Endothelial cell of umbilical vein (primary cell): Measurements from ENCODE around the gene GRID1. TPM values are rescaled to one million over a fixed set of nuclear protein-coding genes. Genes with fewer than 3 reads are reported as not detected.

Source experiments
- BruUV-seq: library from RNA; stranded (reverse); fragments of 400-500 nt; replicated peaks from 2 replicates; lab custom pipeline; 2021; lab: Mats Ljungman, UMichigan
- CTCF ChIA-PET: fragments of 300-600, 350-600 bp; sonication (Branson Sonifier 250); formaldehyde crosslinking; loops from one replicate; lab custom pipeline; 2021; ENCODE audit warnings: antibody characterized with exemption, inconsistent platforms; lab: Charles Lee
- POLR2A ChIA-PET: fragments of 300-600, 350-600 bp; sonication (Branson Sonifier 250); formaldehyde crosslinking; loops from one replicate; lab custom pipeline; 2021; ENCODE audit warnings: antibody characterized with exemption, inconsistent platforms; lab: Charles Lee
- DNase-seq: peaks from one replicate; pipeline ENCODE4 v3.0.0-alpha.2; 2011; ENCODE audit warnings: low read depth, low spot score
- FAIRE-seq: peaks from 2 replicates; lab custom pipeline; 2011; peaks lifted over from hg19 to GRCh38; lab: Jason Lieb, UNC
- H2AFZ ChIP-seq: 2 replicates; pipeline ENCODE4 v1.6.0; 2012; ENCODE audit warnings: low read depth, low read length, control low read depth, inconsistent platforms
- H3K27ac ChIP-seq: 2 replicates; pipeline ENCODE4 v1.5.1; 2011; ENCODE audit warnings: low read depth, mild to moderate bottlenecking, control low read depth, low read length, moderate library complexity; ENCODE audit not compliant: insufficient read depth
- H3K27me3 ChIP-seq, 2 experiments: 2 replicates each; pipeline versions ENCODE4 v1.6.0 to v1.6.1; 2011; ENCODE audit warnings: low read length in 2 of 2, mixed read lengths in 1 of 2; ENCODE audit not compliant: control insufficient read depth in 2 of 2, insufficient read depth in 2 of 2
- H3K36me3 ChIP-seq, 2 experiments: 2 replicates in 1 of 2; 3 replicates in 1 of 2; pipeline ENCODE4 v1.5.1; 2011; ENCODE audit warnings: low read length in 2 of 2, mild to moderate bottlenecking in 1 of 2, moderate library complexity in 1 of 2; ENCODE audit not compliant: control insufficient read depth in 2 of 2, insufficient read depth in 2 of 2; ENCODE audit errors: extremely low read depth in 1 of 2
- H3K4me1 ChIP-seq: 3 replicates; pipeline ENCODE4 v1.5.1; 2011; ENCODE audit warnings: mild to moderate bottlenecking, low read length; ENCODE audit not compliant: control insufficient read depth, insufficient read depth; ENCODE audit errors: extremely low read depth
- H3K4me2 ChIP-seq: 2 replicates; pipeline ENCODE4 v1.6.1; 2011; ENCODE audit warnings: low read length, control low read depth, mixed read lengths; ENCODE audit not compliant: insufficient read depth
- H3K4me3 ChIP-seq, 3 experiments: fragments of 200-600 bp in 1 of 3; sonication (generic), shearing (Covaris generic) in 1 of 3; replicated peaks in 1 of 3; 2 replicates each; pipeline ENCODE4 v1.5.1; 2011 to 2016; ENCODE audit warnings: control low read depth in 3 of 3, low read length in 3 of 3, mild to moderate bottlenecking in 2 of 3, inconsistent platforms in 1 of 3, low read depth in 1 of 3, moderate library complexity in 1 of 3; ENCODE audit not compliant: insufficient read depth in 1 of 3
- H3K79me2 ChIP-seq: 2 replicates; pipeline ENCODE4 v1.6.0; 2012; ENCODE audit warnings: low read length, inconsistent platforms; ENCODE audit not compliant: control insufficient read depth, insufficient read depth
- H3K9ac ChIP-seq: replicated peaks from 2 replicates; pipeline ENCODE3; 2011; ENCODE audit warnings: low read length, control low read depth; ENCODE audit not compliant: insufficient read depth; ENCODE audit errors: extremely low read depth
- H3K9me1 ChIP-seq: replicated peaks from 3 replicates; pipeline ENCODE4 v1.6.0; 2011; ENCODE audit warnings: mild to moderate bottlenecking, low read length; ENCODE audit not compliant: control insufficient read depth, insufficient read depth; ENCODE audit errors: extremely low read depth
- H3K9me3 ChIP-seq: replicated peaks from 2 replicates; pipeline ENCODE4 v1.5.1; 2012; ENCODE audit warnings: low read length, inconsistent platforms; ENCODE audit not compliant: control insufficient read depth, insufficient read depth
- H4K20me1 ChIP-seq: replicated peaks from 2 replicates; pipeline ENCODE3; 2011; ENCODE audit warnings: mild to moderate bottlenecking, low read length; ENCODE audit not compliant: control insufficient read depth, insufficient read depth; ENCODE audit errors: extremely low read depth
- CTCF ChIP-seq, 2 donors: IDR thresholded peaks; 1 replicate in 1 of 2; 2 replicates in 1 of 2; pipeline ENCODE4 v1.5.1; 2011; ENCODE audit warnings: low read length in 2 of 2, mild to moderate bottlenecking in 2 of 2, moderate library complexity in 2 of 2, control low read depth in 1 of 2, inconsistent platforms in 1 of 2, low read depth in 1 of 2; ENCODE audit not compliant: insufficient read depth in 1 of 2; ENCODE audit errors: extremely low read depth in 1 of 2
- EZH2 ChIP-seq: IDR thresholded peaks from 2 replicates; pipeline ENCODE4 v1.6.1; 2012; ENCODE audit warnings: borderline replicate concordance, low read depth, mild to moderate bottlenecking, moderate library complexity, low read length, inconsistent platforms; ENCODE audit not compliant: severe bottlenecking
- FOS ChIP-seq: IDR thresholded peaks from 2 replicates; pipeline ENCODE4 v1.6.1; 2011; ENCODE audit warnings: mild to moderate bottlenecking, low read length, moderate library complexity, borderline replicate concordance; ENCODE audit not compliant: insufficient read depth
- GATA2 ChIP-seq: IDR thresholded peaks from 2 replicates; pipeline ENCODE4 v1.7.0; 2011; ENCODE audit warnings: low read depth, mild to moderate bottlenecking, moderate library complexity, mixed read lengths, low read length; ENCODE audit not compliant: insufficient read length, insufficient read depth
- JUN ChIP-seq: IDR thresholded peaks from 2 replicates; pipeline ENCODE4 v1.6.1; 2011; ENCODE audit warnings: borderline replicate concordance, low read depth; ENCODE audit not compliant: insufficient read length, insufficient read depth
- MAX ChIP-seq: IDR thresholded peaks from 2 replicates; pipeline ENCODE4 v1.6.1; 2011; ENCODE audit not compliant: insufficient read depth, insufficient read length
- MYC ChIP-seq: IDR thresholded peaks from one replicate; pipeline ENCODE4 v1.6.1; 2011; ENCODE audit warnings: mild to moderate bottlenecking, low read depth, low read length
- POLR2A ChIP-seq: IDR thresholded peaks from 2 replicates; pipeline ENCODE4 v1.6.1; 2012; ENCODE audit warnings: low read depth, mild to moderate bottlenecking, control low read depth, low read length
- POLR2AphosphoS5 ChIP-seq: IDR thresholded peaks from 2 replicates; pipeline ENCODE4 v1.6.1; 2012; ENCODE audit warnings: low read depth, mild to moderate bottlenecking, control low read depth, low read length, moderate library complexity; ENCODE audit not compliant: insufficient read depth
- dilution Hi-C: fragments of 300-500 bp; cut with MboI; formaldehyde crosslinking; loops from one replicate; pipeline ENCODE4 v1.15.0; 2019; ENCODE audit warnings: low sequenced_read_pairs; ENCODE audit not compliant: extremely low pct_ligation_motif_present
- intact Hi-C: fragments of 100-400 bp; cut with micrococcal nuclease; formaldehyde crosslinking; loops from one replicate; pipeline ENCODE4 v1.10.0; 2022
- polyA plus RNA-seq, 4 experiments: library from polyadenylated mRNA; depleted of rRNA in 3 of 4; stranded (reverse) in 3 of 4; unstranded in 1 of 4; fragments of >200 nt; gene quantifications; 2 replicates each; pipeline versions ENCODE4 v1.2.1 to v1.2.3, GENCODE V29; 2011 to 2012; ENCODE audit warnings: missing spikeins in 1 of 4
- total RNA-seq: library from RNA; stranded (reverse); gene quantifications from 2 replicates; pipeline ENCODE4 v1.2.3, GENCODE V29; 2021

GRID1 gene
- total and polyA plus RNA-seq, 2 donors (not counting 3 experiments of a cell fraction or from before 2014, with no cell fraction given): not detected

- intact Hi-C loops: no loop called here
- H3K36me3 ChIP-seq: no peaks in the 10 kb centered on the region
- TF ChIP-seq POLR2AphosphoS5: no peak
- no peak for TF ChIP-seq CTCF (IDR thresholded peaks at IDR 0.05; ENCODE audit: extremely low read depth in 1 of 2, insufficient read depth in 1 of 2, low read depth in 1 of 2, low read length in 2 of 2)
- no peak for TF ChIP-seq JUN
- no peak for TF ChIP-seq POLR2A
- no peak for TF ChIP-seq EZH2
- no peak for TF ChIP-seq FOS
- no peak for TF ChIP-seq MAX
- TF ChIP-seq MYC: no peak
- TF ChIP-seq GATA2: no peak
- no peak for DNase-seq
- H3K27me3 ChIP-seq: no peaks in the 10 kb centered on the region
- no peaks in the 10 kb centered on the region for H3K9me1 ChIP-seq
- no peak overlapping the region for H3K9ac ChIP-seq
- no peak overlapping the region for H3K4me3 ChIP-seq
- H3K9me3 ChIP-seq: no peaks in the 10 kb centered on the region
- H3K79me2 ChIP-seq: no peaks in the 10 kb centered on the region
- no peak overlapping the region for H3K4me2 ChIP-seq
- H4K20me1 ChIP-seq: no peaks in the 10 kb centered on the region
- H3K27ac ChIP-seq: no peak overlapping the region
- POLR2A ChIA-PET: no interaction called here
- H2AFZ ChIP-seq: no peak overlapping the region
- FAIRE-seq: no peak
- no TSS peak for BruUV-seq
- CTCF ChIA-PET: no interaction called here
- H3K4me1 ChIP-seq: no peaks in the 10 kb centered on the region
- dilution Hi-C loops: no loop called here
These were observed 29.4 kb downstream of the GRID1 start for GRCh38 chr10:86337121-86337601.
